Activated naive CD4-positive, alpha-beta T cell treated with anti-CD3 and anti-CD28 coated beads for 36 hours (primary cell): ENCODE data around the gene KCNQ5. TPM values are rescaled to one million over a fixed set of nuclear protein-coding genes. Genes with fewer than 3 reads are reported as not detected.

Experiments used
- CTCF ChIA-PET: fragments of 350-600 bp; sonication (Branson Sonifier 250); formaldehyde crosslinking; loops from one replicate; lab custom pipeline; 2021; ENCODE audit warnings: antibody characterized with exemption; lab: Charles Lee
- DNase-seq: peaks from one replicate; pipeline ENCODE4 v3.0.0-alpha.2; 2020
- H3K27ac Mint-ChIP-seq: one replicate; pipeline ENCODE4 v1.8.0; 2021; ENCODE audit warnings: mild to moderate bottlenecking, mixed read lengths
- H3K27me3 Mint-ChIP-seq: one replicate; pipeline ENCODE4 v1.8.0; 2021; ENCODE audit warnings: low read depth, mixed read lengths
- H3K36me3 Mint-ChIP-seq: one replicate; pipeline ENCODE4 v1.8.0; 2021; ENCODE audit warnings: low read depth, mixed read lengths
- H3K4me1 Mint-ChIP-seq: one replicate; pipeline ENCODE4 v1.8.0; 2021; ENCODE audit warnings: low read depth, mixed read lengths
- H3K4me3 Mint-ChIP-seq: one replicate; pipeline ENCODE4 v1.8.0; 2021; ENCODE audit warnings: mild to moderate bottlenecking, moderate library complexity, mixed read lengths
- H3K9me3 Mint-ChIP-seq: one replicate; pipeline ENCODE4 v1.8.0; 2021; ENCODE audit warnings: mixed read lengths
- intact Hi-C: fragments of 100-400 bp; cut with micrococcal nuclease; formaldehyde crosslinking; loops from one replicate; pipeline ENCODE4 v1.15.1; 2023
- total RNA-seq, 2 experiments: library from RNA; stranded (reverse); gene quantifications; one replicate each; pipeline ENCODE4 v1.2.3, GENCODE V29; 2021

Gene KCNQ5
- total RNA-seq, 2 experiments from 2014 or later = 11.8 to 12.0 TPM

GRCh38 chr6:72622094-72622940, 453 bp downstream of the KCNQ5 start:
- DNase-seq = peak; percentile 57
- peak overlapping the region; percentile 98 for H3K27ac Mint-ChIP-seq
- H3K4me3 Mint-ChIP-seq = peak overlapping the region; percentile 96
- no peaks in the 10 kb centered on the region for H3K9me3 Mint-ChIP-seq
- H3K4me1 Mint-ChIP-seq = peaks cover 66% of the 10 kb centered on the region
- peaks cover 12% of the 10 kb centered on the region for H3K36me3 Mint-ChIP-seq
- intact Hi-C loops = loop anchor here (5.0 to 10.0 kb wide), 4 partner anchors 330 to 1102 kb away; partner anchors contain the start of gene SLC17A5
- CTCF ChIA-PET = interaction anchor here (0.7 to 2.2 kb wide), 7 partner anchors 9 to 507 kb away, joined by 3 to 9 read pairs (median 4); no protein-coding TSS in a partner anchor
- no peaks in the 10 kb centered on the region for H3K27me3 Mint-ChIP-seq

- Mint-ChIP-seq H3K4me1 (peaks cover 61% of the 10 kb centered on the region), H3K9me3 (no peaks in the 10 kb centered on the region), H3K4me3 (peak overlapping the region; percentile 96), H3K27ac (peak overlapping the region; percentile 98), H3K36me3 (peaks cover 15% of the 10 kb centered on the region), H3K27me3 (no peaks in the 10 kb centered on the region)
- CTCF ChIA-PET = interaction anchor here (0.7 to 1.5 kb wide), 4 partner anchors 13 to 765 kb away, joined by 3 to 4 read pairs (median 3); no protein-coding TSS in a partner anchor
- intact Hi-C loops = loop anchor here (5.0 to 10.0 kb wide), 4 partner anchors 328 to 1101 kb away; partner anchors contain the start of gene SLC17A5
- no peak for DNase-seq
These were observed 1.9 kb downstream of the KCNQ5 start for GRCh38 chr6:72623808-72624207.

- no peak for DNase-seq
- intact Hi-C loops = loop anchor here (5.0 to 10.0 kb wide), 4 partner anchors 328 to 1100 kb away; partner anchors contain the start of gene SLC17A5
- Mint-ChIP-seq H3K4me1 (peaks cover 52% of the 10 kb centered on the region), H3K27ac (no peak overlapping the region), H3K27me3 (no peaks in the 10 kb centered on the region), H3K9me3 (no peaks in the 10 kb centered on the region), H3K4me3 (peak overlapping the region; percentile 37), H3K36me3 (peaks cover 15% of the 10 kb centered on the region)
- CTCF ChIA-PET = interaction anchor here (0.7 to 1.0 kb wide), 2 partner anchors 14 to 103 kb away, joined by 3 to 4 read pairs; no protein-coding TSS in a partner anchor
These were observed 2.8 kb downstream of the KCNQ5 start for GRCh38 chr6:72624557-72625160.

- H3K4me3 Mint-ChIP-seq = no peak overlapping the region
- peak overlapping the region; percentile 62 for H3K27ac Mint-ChIP-seq
- intact Hi-C loops = loop anchor here (1.0 to 10.0 kb wide), 3 partner anchors 10 to 1099 kb away; no protein-coding TSS in a partner anchor
- no peaks in the 10 kb centered on the region for H3K27me3 Mint-ChIP-seq
- H3K4me1 Mint-ChIP-seq = peaks cover 41% of the 10 kb centered on the region
- peaks cover 21% of the 10 kb centered on the region for H3K36me3 Mint-ChIP-seq
- H3K9me3 Mint-ChIP-seq = peaks cover under 1% of the 10 kb centered on the region
- CTCF ChIA-PET = interaction anchor here (0.6 to 2.7 kb wide), 6 partner anchors 9 to 504 kb away, joined by 3 to 15 read pairs (median 4); no protein-coding TSS in a partner anchor
- DNase-seq = peak; percentile 56
These were observed 4.3 kb downstream of the KCNQ5 start for GRCh38 chr6:72626126-72626525.

GRCh38 chr6:72627539-72627938, 5.7 kb downstream of the KCNQ5 start:
- no peak overlapping the region for H3K27ac Mint-ChIP-seq
- CTCF ChIA-PET = interaction anchor here (0.6 to 2.7 kb wide), 3 partner anchors 12 to 723 kb away, joined by 3 to 15 read pairs (median 4); no protein-coding TSS in a partner anchor
- intact Hi-C loops = loop anchor here (10.0 kb wide), 1 partner anchor 1097 kb away; no protein-coding TSS in a partner anchor

GRCh38 chr6:72631480-72631879, 9.6 kb downstream of the KCNQ5 start:
- Mint-ChIP-seq H3K4me1 (peaks cover 30% of the 10 kb centered on the region), H3K27ac (no peak overlapping the region), H3K27me3 (no peaks in the 10 kb centered on the region), H3K4me3 (no peak overlapping the region), H3K36me3 (peaks cover 27% of the 10 kb centered on the region), H3K9me3 (peaks cover 4% of the 10 kb centered on the region)
- no peak for DNase-seq
- CTCF ChIA-PET = interaction anchor here (0.9 to 1.3 kb wide), 2 partner anchors 9 to 757 kb away, joined by 3 to 4 read pairs; partner anchors contain the start of gene KCNQ5
- intact Hi-C loops = no loop called here

More at GRCh38 chr6:72627539-72627938, 5.7 kb downstream of the KCNQ5 start:
- H3K36me3 Mint-ChIP-seq = peaks cover 26% of the 10 kb centered on the region
- peaks cover 4% of the 10 kb centered on the region for H3K9me3 Mint-ChIP-seq
- DNase-seq = no peak
- peaks cover 43% of the 10 kb centered on the region for H3K4me1 Mint-ChIP-seq
- H3K4me3 Mint-ChIP-seq = no peak overlapping the region
- no peaks in the 10 kb centered on the region for H3K27me3 Mint-ChIP-seq

- H3K9me3 Mint-ChIP-seq = peaks cover 4% of the 10 kb centered on the region
These were observed 13.8 kb downstream of the KCNQ5 start for GRCh38 chr6:72635636-72636035.

GRCh38 chr6:72636215-72636614, 14.4 kb downstream of the KCNQ5 start:
- H3K4me3 Mint-ChIP-seq = no peak overlapping the region
- H3K9me3 Mint-ChIP-seq = peaks cover 3% of the 10 kb centered on the region
- intact Hi-C loops = no loop called here
- no peaks in the 10 kb centered on the region for H3K27me3 Mint-ChIP-seq
- CTCF ChIA-PET = interaction anchor here (0.8 to 3.1 kb wide), 3 partner anchors 13 to 19 kb away, joined by 3 to 15 read pairs (median 4); no protein-coding TSS in a partner anchor
- no peak for DNase-seq
- H3K36me3 Mint-ChIP-seq = peaks cover 20% of the 10 kb centered on the region
- peaks cover 21% of the 10 kb centered on the region for H3K4me1 Mint-ChIP-seq
- H3K27ac Mint-ChIP-seq = no peak overlapping the region

More at GRCh38 chr6:72635636-72636035, 13.8 kb downstream of the KCNQ5 start:
- Mint-ChIP-seq H3K36me3 (peaks cover 26% of the 10 kb centered on the region), H3K27me3 (no peaks in the 10 kb centered on the region), H3K4me3 (no peak overlapping the region), H3K4me1 (peaks cover 25% of the 10 kb centered on the region), H3K27ac (no peak overlapping the region)
- CTCF ChIA-PET = interaction anchor here (0.7 to 3.1 kb wide), 3 partner anchors 15 to 117 kb away, joined by 3 to 15 read pairs (median 5); no protein-coding TSS in a partner anchor
- intact Hi-C loops = no loop called here
- no peak for DNase-seq

GRCh38 chr6:72636786-72637185, 14.9 kb downstream of the KCNQ5 start:
- intact Hi-C loops = no loop called here
- H3K27ac Mint-ChIP-seq = no peak overlapping the region
- no peak overlapping the region for H3K4me3 Mint-ChIP-seq
- no peaks in the 10 kb centered on the region for H3K27me3 Mint-ChIP-seq
- peaks cover 20% of the 10 kb centered on the region for H3K4me1 Mint-ChIP-seq
- no peak for DNase-seq
- CTCF ChIA-PET = interaction anchor here (0.5 to 1.1 kb wide), 2 partner anchors 13 to 18 kb away, joined by 3 to 4 read pairs; no protein-coding TSS in a partner anchor
- no peaks in the 10 kb centered on the region for H3K9me3 Mint-ChIP-seq
- peaks cover 17% of the 10 kb centered on the region for H3K36me3 Mint-ChIP-seq

- Mint-ChIP-seq H3K36me3 (peaks cover 8% of the 10 kb centered on the region), H3K4me3 (no peak overlapping the region), H3K9me3 (no peaks in the 10 kb centered on the region), H3K27ac (no peak overlapping the region), H3K27me3 (no peaks in the 10 kb centered on the region), H3K4me1 (peaks cover 23% of the 10 kb centered on the region)
- intact Hi-C loops = loop anchor here (1.0 kb wide), 1 partner anchor 9 kb away; no protein-coding TSS in a partner anchor
- DNase-seq = no peak
- CTCF ChIA-PET = interaction anchor here (1.3 to 2.2 kb wide), 2 partner anchors 18 to 490 kb away, joined by 5 to 9 read pairs; partner anchors contain the start of gene KCNQ5
These were observed 18.2 kb downstream of the KCNQ5 start for GRCh38 chr6:72639920-72640614.

GRCh38 chr6:72640615-72640930, 18.7 kb downstream of the KCNQ5 start:
- CTCF ChIA-PET = interaction anchor here (0.6 to 1.3 kb wide), 2 partner anchors 12 to 490 kb away, joined by 3 to 5 read pairs; no protein-coding TSS in a partner anchor
- Mint-ChIP-seq H3K36me3 (peaks cover 8% of the 10 kb centered on the region), H3K4me3 (no peak overlapping the region), H3K27me3 (no peaks in the 10 kb centered on the region), H3K4me1 (peaks cover 21% of the 10 kb centered on the region), H3K27ac (no peak overlapping the region), H3K9me3 (no peaks in the 10 kb centered on the region)
- intact Hi-C loops = no loop called here
- no peak for DNase-seq
